AG20443 (cell line): ENCODE measurements around the gene ARL15.

ENCODE experiments used
- DNase-seq: peaks from one replicate; pipeline ENCODE4 v3.0.0; 2012; ENCODE audit warnings: low spot score, mixed read lengths

Gene ARL15

GRCh38 chr5:54156577-54156976 is 153.8 kb downstream of the ARL15 start:
- no peak for DNase-seq

GRCh38 chr5:54150841-54151240 is 159.5 kb downstream of the ARL15 start:
- DNase-seq: no peak

DNA sequence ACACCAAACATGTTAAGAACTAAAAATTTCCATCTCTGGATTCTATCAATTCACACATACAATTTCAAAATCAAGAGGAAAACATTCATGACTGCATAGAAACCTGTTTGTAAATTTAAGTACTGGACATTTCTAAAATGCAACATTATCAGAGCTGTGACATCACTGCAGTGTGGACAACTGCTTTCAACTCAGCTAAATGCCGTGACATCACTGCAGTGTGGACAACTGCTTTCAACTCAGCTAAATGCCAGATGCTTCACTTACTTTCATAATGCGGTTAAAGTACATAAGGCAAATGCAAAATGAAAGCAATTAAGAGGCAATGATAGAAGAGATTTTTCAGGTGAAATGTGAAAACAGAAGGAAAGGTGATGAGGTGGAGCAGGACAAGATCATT is 161.5 kb downstream of the ARL15 start:
- no peak for DNase-seq

- peak; percentile 24 for DNase-seq
These were observed 162.1 kb downstream of the ARL15 start for GRCh38 chr5:54148067-54148845.

- no peak for DNase-seq
These were observed 163.5 kb downstream of the ARL15 start for GRCh38 chr5:54146916-54147315.

- no peak for DNase-seq
These were observed 164.0 kb downstream of the ARL15 start for GRCh38 chr5:54146390-54146789.

GRCh38 chr5:54140247-54140840 is 170.0 kb downstream of the ARL15 start:
- no peak for DNase-seq

GRCh38 chr5:54136516-54137440 is 173.6 kb downstream of the ARL15 start:
- DNase-seq: no peak

GRCh38 chr5:54135042-54135441 is 175.3 kb downstream of the ARL15 start:
- DNase-seq: no peak

DNA sequence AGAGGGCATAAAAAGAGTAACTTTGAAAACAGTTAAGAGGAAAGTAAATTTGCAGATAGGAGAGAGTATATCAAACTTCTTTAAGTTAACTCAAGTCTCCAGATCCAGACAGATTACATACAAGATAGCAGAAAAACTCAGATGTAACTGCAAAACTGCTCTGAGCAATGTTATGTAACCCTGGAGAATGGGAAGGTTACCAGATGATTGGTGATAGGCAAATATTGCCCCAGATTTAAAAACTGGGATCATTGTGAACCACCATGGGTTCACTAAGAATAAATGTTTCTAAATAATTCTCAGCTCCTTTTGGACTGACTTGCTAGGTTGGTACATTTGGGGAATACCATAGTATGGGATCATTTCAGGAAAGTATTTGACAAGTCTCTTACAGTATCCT is 176.5 kb downstream of the ARL15 start:
- no peak for DNase-seq

GRCh38 chr5:54120473-54120872 is 189.9 kb downstream of the ARL15 start:
- peak; percentile 10 for DNase-seq

DNA sequence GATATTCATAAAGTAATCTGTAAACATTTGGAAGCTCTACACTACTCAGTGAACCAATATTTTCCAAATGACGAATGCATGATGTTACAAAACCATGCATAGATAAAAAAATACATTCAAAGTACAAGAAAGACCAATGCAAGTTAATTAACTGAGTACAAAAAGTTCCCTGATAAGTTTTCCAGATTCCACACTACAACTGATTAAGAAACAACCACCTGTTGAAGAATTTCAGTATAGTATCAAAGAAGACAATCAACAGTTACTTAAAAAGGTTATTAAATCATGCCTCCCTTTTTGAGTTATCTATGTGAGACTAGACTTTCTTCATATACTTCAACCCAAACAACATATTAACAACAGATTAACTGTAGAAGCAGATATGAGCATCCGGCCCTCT is 192.4 kb downstream of the ARL15 start:
- no peak for DNase-seq

- no peak for DNase-seq
These were observed 194.5 kb downstream of the ARL15 start for GRCh38 chr5:54115735-54116403.

- DNase-seq: no peak
These were observed 197.3 kb downstream of the ARL15 start for GRCh38 chr5:54113060-54113459.

DNA sequence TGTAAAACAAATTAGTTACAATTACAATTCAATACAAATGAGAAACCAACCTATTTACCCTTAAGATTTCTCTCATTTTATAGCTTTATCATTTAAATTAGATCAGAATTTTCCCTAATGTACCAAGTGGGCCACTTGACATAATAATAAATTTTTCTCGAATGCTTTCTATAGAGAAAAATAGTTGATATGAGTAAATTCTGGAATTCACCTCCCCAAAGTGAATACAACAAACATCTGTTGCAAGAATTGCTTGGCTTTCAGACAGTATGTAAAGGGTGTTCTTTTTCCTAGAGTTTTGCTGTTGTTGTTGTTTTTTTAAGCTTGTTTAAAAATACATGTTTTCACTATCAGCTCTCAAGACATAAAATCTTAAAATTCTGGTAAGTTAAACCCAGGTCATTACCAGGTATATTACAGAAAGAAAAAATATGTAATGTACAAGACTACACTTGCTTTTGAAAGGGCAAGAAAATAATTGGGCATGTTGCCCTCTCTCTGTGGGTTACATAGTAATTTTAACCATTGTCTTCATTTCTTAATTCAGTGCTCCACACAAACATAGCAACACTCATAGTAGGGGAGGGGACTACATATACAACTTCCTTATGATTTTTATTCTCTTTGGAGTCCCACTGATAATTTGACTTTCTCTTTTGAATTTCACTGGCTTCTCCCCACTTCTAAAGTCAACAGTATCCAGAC is 200.6 kb downstream of the ARL15 start:
- DNase-seq: no peak

GRCh38 chr5:54108136-54108535 is 202.2 kb downstream of the ARL15 start:
- DNase-seq: no peak

DNA sequence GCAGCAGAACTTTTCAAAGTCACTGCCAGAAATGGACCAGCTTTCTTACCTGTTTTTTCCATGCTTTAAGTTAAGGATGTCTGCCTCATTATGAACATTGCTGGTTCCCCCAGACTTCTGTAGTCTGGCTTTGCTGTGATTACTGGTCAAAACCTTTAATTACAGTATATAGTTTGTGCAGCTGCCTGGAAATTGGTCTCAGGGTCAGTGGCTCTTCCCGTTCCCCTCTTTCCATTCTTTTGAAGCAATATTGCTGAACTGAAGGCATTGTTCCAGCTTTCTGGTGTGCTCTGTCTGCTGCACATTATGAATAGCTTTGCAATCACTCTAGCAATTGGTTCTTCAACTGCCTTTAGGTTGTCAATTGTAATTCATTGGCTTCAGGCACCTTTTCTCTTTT is 206.5 kb downstream of the ARL15 start:
- no peak for DNase-seq

GRCh38 chr5:54098267-54098666 is 212.1 kb downstream of the ARL15 start:
- DNase-seq: no peak

DNA sequence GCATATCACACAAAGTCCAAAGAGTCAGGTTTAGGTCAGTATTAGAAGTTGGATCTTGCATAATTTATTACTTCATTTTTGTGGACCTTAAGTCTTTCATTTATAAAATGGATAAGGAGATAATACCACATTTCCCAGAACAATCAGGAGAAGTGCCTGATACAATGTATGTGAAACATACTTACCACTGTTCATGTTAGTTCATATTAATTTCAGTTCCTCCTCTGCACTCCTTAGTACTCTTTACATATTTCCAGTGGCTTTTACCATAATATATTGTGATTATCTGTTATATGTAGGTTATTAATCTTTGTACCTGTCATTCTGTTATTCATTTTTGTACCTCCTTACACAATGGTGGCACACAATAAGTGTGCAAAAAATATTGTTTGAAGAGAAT is 214.4 kb downstream of the ARL15 start:
- no peak for DNase-seq

- no peak for DNase-seq
These were observed 215.7 kb downstream of the ARL15 start for GRCh38 chr5:54094706-54095105.

- DNase-seq: no peak
These were observed 216.5 kb downstream of the ARL15 start for GRCh38 chr5:54093861-54094260.

- DNase-seq: no peak
These were observed 217.3 kb downstream of the ARL15 start for GRCh38 chr5:54093081-54093492.
